ENCODE data around the gene AKR1A1.
"Not testable (repeated sequence)": the region's sequence is repeated elsewhere in the genome, so short reads cannot be mapped to it uniquely, and the experiment has no call there.

AKR1A1 gene

GRCh38 chr1:45550401-45551351 lies at the start of gene AKR1A1:
TSS of gene AKR1A1 (plus strand) at chr1:45550826. CDS start at chr1:45561795, 10,969 bp downstream.
- peak; percentile 94 for DNase-seq

GRCh38 chr1:45501505-45501859 lies 49.1 kb upstream of the AKR1A1 start:
- no peak for DNase-seq

- DNase-seq: no peak
Observed at GRCh38 chr1:45503462-45504360, 46.9 kb upstream of the AKR1A1 start.

- no peak for DNase-seq
Observed at GRCh38 chr1:45507195-45507594, 43.4 kb upstream of the AKR1A1 start.

GRCh38 chr1:45507893-45508292 lies 42.7 kb upstream of the AKR1A1 start:
- no peak for DNase-seq

GRCh38 chr1:45508295-45509151 lies 42.1 kb upstream of the AKR1A1 start:
- DNase-seq: no peak

- no peak for DNase-seq
Observed at GRCh38 chr1:45510036-45510971, 40.3 kb upstream of the AKR1A1 start.

- no peak for DNase-seq
Observed at GRCh38 chr1:45510972-45511527, 39.6 kb upstream of the AKR1A1 start.

GRCh38 chr1:45512641-45513054 lies 38.0 kb upstream of the AKR1A1 start:
- DNase-seq: peak; percentile 40

GRCh38 chr1:45513532-45514260 lies 36.9 kb upstream of the AKR1A1 start:
- not testable (repeated sequence) for DNase-seq

- DNase-seq: no peak
Observed at GRCh38 chr1:45516036-45516435, 34.6 kb upstream of the AKR1A1 start.

GRCh38 chr1:45516465-45516864 lies 34.2 kb upstream of the AKR1A1 start:
- DNase-seq: no peak

- not testable (repeated sequence) for DNase-seq
Observed at GRCh38 chr1:45518366-45518765, 32.3 kb upstream of the AKR1A1 start.

GRCh38 chr1:45518910-45519309 lies 31.7 kb upstream of the AKR1A1 start:
- DNase-seq: no peak

GRCh38 chr1:45519774-45520173 lies 30.9 kb upstream of the AKR1A1 start:
- DNase-seq: not testable (repeated sequence)

GRCh38 chr1:45521413-45522323 lies 29.0 kb upstream of the AKR1A1 start, which contains the start of gene PRDX1:
TSS of gene PRDX1 (minus strand) at chr1:45521884. CDS start at chr1:45519043, 2,841 bp downstream.
- peak; percentile 96 for DNase-seq

- DNase-seq: no peak
Observed at GRCh38 chr1:45522324-45523104, 28.1 kb upstream of the AKR1A1 start.

GRCh38 chr1:45523516-45523915 lies 27.1 kb upstream of the AKR1A1 start:
- not testable (repeated sequence) for DNase-seq
